Measurements from ENCODE around the gene MGMT. TPM values are rescaled to one million over a fixed set of nuclear protein-coding genes. Genes with fewer than 3 reads are reported as not detected.

The MGMT gene
- polyA plus RNA-seq, 3 donors = 9.5 to 23.5 (median 17.5) TPM

DNA sequence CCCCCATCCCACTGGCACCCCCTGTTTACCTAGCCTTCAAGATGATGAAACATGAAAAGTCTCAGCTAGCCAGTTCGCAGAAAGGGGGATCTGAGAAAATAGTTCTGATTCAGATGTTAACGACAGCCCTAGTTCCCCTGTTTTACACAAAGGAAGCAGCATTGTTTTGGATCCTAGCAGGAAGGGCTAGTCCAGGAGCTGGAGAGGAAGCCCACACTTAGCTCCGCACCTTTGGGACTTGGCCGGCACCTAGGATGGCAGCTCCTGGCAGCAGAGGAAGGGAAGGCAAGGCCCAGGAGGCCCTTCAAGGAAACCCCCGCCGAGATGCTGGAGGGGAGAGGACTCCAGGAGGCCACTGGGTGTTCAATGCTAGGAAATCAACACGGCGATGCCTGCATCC, 29.0 kb upstream of the MGMT start:
- Mint-ChIP-seq H3K36me3 (no peaks in the 10 kb centered on the region), H3K9me3 (peaks cover 0 to 8% (median 0%) of the 10 kb centered on the region in 7 donors), H3K4me1 (no peaks in the 10 kb centered on the region), H3K4me3 (no peak overlapping the region), H3K27ac (no peak overlapping the region), H3K27me3 (ENCODE audit: low read depth in 3 of 3) (peaks cover 3 to 4% (median 4%) of the 10 kb centered on the region in 3 donors)
- TF ChIP-seq, protein P1, sequence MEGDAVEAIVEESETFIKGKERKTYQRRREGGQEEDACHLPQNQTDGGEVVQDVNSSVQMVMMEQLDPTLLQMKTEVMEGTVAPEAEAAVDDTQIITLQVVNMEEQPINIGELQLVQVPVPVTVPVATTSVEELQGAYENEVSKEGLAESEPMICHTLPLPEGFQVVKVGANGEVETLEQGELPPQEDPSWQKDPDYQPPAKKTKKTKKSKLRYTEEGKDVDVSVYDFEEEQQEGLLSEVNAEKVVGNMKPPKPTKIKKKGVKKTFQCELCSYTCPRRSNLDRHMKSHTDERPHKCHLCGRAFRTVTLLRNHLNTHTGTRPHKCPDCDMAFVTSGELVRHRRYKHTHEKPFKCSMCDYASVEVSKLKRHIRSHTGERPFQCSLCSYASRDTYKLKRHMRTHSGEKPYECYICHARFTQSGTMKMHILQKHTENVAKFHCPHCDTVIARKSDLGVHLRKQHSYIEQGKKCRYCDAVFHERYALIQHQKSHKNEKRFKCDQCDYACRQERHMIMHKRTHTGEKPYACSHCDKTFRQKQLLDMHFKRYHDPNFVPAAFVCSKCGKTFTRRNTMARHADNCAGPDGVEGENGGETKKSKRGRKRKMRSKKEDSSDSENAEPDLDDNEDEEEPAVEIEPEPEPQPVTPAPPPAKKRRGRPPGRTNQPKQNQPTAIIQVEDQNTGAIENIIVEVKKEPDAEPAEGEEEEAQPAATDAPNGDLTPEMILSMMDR (IDR thresholded peaks at IDR 0.05) = no peak
- no peak overlapping the region for H2AFZ ChIP-seq (ENCODE audit: insufficient read depth, low read depth, low read length, poor library complexity, severe bottlenecking)
- H3K4me2 ChIP-seq (replicated peaks; ENCODE audit: extremely low read depth, low read length, poor library complexity, severe bottlenecking) = no peak overlapping the region
- H3K36me3 ChIP-seq (replicated peaks in 1 of 2; ENCODE audit: control insufficient read depth in 1 of 2, insufficient read depth in 2 of 2, low read length in 2 of 2) = no peaks in the 10 kb centered on the region
- DNase-seq = no peak
- no peak overlapping the region for H3K27ac ChIP-seq (ENCODE audit: low read depth in 1 of 2, low read length in 2 of 2)
- intact Hi-C loops (cut with micrococcal nuclease) = no loop called here
- H3K9ac ChIP-seq (ENCODE audit: insufficient read depth, low read length, poor library complexity, severe bottlenecking) = no peak overlapping the region
- H3K4me1 ChIP-seq (ENCODE audit: control insufficient read depth in 1 of 2, insufficient read depth in 2 of 2, low read length in 2 of 2) = no peaks in the 10 kb centered on the region
- no peaks in the 10 kb centered on the region for H4K20me1 ChIP-seq (ENCODE audit: insufficient read depth, low read length)
- H3K9me3 ChIP-seq (replicated peaks in 1 of 2; ENCODE audit: control insufficient read depth in 1 of 2, insufficient read depth in 1 of 2, low read length in 2 of 2) = no peaks in the 10 kb centered on the region
- H3K27me3 ChIP-seq (ENCODE audit: control insufficient read depth in 2 of 2, insufficient read depth in 2 of 2, low read length in 2 of 2) = no peaks in the 10 kb centered on the region
- no peaks in the 10 kb centered on the region for H3K79me2 ChIP-seq (ENCODE audit: insufficient read depth, low read length)
- WGBS (ENCODE audit: insufficient coverage) = 80% methylated on average over 6 of the region's 8 CpGs
- no peak overlapping the region for H3K4me3 ChIP-seq (replicated peaks in 1 of 3; ENCODE audit: low read depth in 2 of 3, low read length in 3 of 3)

DNA sequence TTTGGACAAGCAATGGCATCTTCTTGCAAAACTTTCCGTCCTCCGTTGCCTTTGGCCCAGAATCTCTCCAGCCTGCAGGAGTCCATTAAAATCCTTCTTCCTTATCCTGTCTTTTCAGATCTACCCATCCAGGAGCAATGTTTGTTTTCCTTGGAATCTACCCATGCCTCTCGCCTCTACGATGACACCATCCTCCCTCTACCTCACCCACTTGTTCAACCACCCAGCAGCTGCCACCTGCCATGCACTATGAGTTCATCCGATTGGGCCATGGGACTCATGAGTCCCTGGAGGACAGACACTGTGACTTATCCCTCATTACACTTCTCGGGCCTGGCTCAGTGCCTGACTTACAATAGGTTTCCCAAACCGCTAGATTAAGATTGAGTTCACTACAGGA, 26.8 kb upstream of the MGMT start:
- Mint-ChIP-seq H3K36me3 (no peaks in the 10 kb centered on the region), H3K4me1 (no peaks in the 10 kb centered on the region), H3K4me3 (no peak overlapping the region), H3K27me3 (ENCODE audit: low read depth in 3 of 3) (peaks cover 2 to 7% (median 6%) of the 10 kb centered on the region in 3 donors), H3K27ac (peak overlapping the region in 1 of 7 donors; percentile 50), H3K9me3 (peaks cover 0 to 5% (median 0%) of the 10 kb centered on the region in 7 donors)
- Histone ChIP-seq H2AFZ (ENCODE audit: insufficient read depth, low read depth, low read length, poor library complexity, severe bottlenecking) (no peak overlapping the region), H3K9me3 (replicated peaks in 1 of 2; ENCODE audit: control insufficient read depth in 1 of 2, insufficient read depth in 1 of 2, low read length in 2 of 2) (no peaks in the 10 kb centered on the region), H3K9ac (ENCODE audit: insufficient read depth, low read length, poor library complexity, severe bottlenecking) (no peak overlapping the region), H3K27ac (ENCODE audit: low read depth in 1 of 2, low read length in 2 of 2) (no peak overlapping the region), H3K4me3 (replicated peaks in 1 of 3; ENCODE audit: low read depth in 2 of 3, low read length in 3 of 3) (no peak overlapping the region), H3K79me2 (ENCODE audit: insufficient read depth, low read length) (no peaks in the 10 kb centered on the region), H3K36me3 (replicated peaks in 1 of 2; ENCODE audit: control insufficient read depth in 1 of 2, insufficient read depth in 2 of 2, low read length in 2 of 2) (no peaks in the 10 kb centered on the region), H4K20me1 (ENCODE audit: insufficient read depth, low read length) (no peaks in the 10 kb centered on the region), H3K4me2 (replicated peaks; ENCODE audit: extremely low read depth, low read length, poor library complexity, severe bottlenecking) (no peak overlapping the region), H3K27me3 (ENCODE audit: control insufficient read depth in 2 of 2, insufficient read depth in 2 of 2, low read length in 2 of 2) (no peaks in the 10 kb centered on the region), H3K4me1 (ENCODE audit: control insufficient read depth in 1 of 2, insufficient read depth in 2 of 2, low read length in 2 of 2) (no peaks in the 10 kb centered on the region)
- intact Hi-C loops (cut with micrococcal nuclease) = no loop called here
- TF ChIP-seq, protein P1 (IDR thresholded peaks at IDR 0.05) = no peak
- no peak for DNase-seq
- WGBS (ENCODE audit: insufficient coverage) = 93% methylated on average over 5 of the region's 7 CpGs

Measured in CD14-positive monocyte (primary cell).